Measurements from ENCODE around the gene TMEM258.

The TMEM258 gene

GRCh38 chr11:61756147-61756451, 36.3 kb downstream of the TMEM258 start:
- DNase-seq = no peak

DNA sequence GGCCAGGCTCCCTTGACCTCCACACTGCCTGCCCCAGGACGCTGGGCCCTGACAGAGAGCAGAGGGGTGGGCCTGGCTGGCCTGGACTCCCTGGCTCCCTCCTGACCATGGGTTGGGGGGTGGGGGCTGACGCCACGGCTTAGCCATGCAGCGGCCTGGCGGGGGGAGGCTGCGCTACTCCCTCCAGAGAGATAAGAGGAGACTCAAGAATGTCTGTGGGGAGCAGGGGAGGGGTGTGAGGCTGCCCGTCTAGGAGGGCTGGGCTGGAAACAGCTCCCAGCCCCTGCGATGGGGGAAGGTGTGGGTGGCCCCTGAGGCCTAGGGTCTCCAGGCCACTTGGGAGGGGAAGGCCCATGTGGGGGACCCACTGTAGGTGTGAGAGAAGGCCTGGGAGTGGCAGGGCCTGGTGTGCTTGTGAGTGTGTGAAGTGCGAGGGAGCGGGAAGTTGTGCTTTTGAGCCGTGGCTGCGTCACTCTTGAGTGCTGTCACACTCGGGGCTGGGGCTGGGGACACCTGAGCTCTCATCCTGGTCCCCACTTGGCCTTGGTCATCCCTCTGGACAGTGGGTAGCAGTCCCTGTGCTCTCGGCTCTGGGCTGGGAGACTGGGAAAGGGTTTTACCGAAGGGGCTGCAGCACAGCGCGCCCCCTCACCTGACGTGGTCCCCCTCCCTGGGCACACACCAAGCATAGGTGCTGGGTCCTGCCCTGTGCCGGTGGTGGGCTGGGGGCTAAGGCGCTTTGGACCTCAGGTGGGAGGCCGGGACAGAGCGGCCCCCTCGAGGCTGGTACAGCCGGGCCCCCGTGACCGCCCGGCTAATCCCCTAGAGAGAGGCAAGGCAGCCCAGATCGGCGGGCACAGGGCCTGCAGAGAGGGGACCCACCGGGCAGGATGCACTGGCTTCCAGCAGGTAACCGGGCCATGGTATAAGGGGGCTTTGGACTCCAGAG, 37.6 kb downstream of the TMEM258 start:
- DNase-seq = no peak

GRCh38 chr11:61753672-61754071, 38.7 kb downstream of the TMEM258 start:
- DNase-seq = no peak

DNA sequence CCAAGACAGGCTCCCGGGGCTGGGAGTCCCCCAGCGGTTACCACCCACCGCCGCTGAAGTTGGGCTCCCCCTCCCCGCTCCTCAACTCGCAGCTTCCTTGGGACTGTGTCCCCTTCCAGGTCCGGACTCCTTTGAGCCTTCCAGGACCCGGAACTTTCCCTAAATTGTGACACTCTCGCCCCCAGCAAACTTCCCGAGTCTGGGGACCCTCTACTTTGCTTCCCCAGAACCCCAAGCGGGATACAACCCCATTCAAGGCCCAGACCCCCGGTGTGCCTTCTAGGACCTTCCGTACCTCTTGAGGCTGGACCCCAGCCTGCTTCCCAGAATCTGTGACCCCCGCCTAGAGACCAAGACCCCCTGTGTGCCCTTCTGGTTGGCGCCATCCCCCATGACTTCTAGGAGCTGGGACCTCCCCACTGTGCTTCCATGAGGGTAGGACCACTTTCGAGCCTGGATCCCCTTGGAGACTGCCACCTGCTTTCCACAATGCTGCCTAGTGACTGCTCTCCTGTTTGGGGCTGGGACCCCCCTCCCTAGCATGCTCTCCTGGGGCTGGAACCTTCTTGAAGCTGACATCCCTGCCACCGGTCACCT, 39.4 kb downstream of the TMEM258 start:
- DNase-seq = no peak

GRCh38 chr11:61752117-61752924, 40.1 kb downstream of the TMEM258 start, which contains the start of gene MYRF:
Gene MYRF, plus strand, starts transcription at chr11:61752636. Its CDS starts 109 bp downstream, at chr11:61752745.
- peak in 2 of 3 experiments; percentile 19 to 27 for DNase-seq

DNA sequence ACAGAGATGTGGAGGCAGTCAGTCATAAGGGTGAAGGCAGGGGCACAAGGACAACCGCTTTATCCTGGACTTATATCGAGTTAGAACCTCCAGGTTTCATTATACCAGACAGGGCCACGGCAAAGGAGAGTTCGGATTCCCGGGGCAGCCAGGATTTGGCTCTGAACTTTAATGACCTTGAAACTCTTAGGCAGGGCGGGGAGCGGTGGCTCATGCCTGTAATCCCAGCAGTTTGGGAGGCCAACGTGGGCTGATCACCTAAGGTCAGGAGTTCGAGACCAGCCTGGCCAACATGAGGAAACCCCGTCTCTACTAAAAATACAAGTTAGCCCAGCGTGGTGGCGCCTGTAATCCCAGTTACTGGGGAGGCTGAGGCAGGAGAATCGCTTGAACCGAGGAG, 41.0 kb downstream of the TMEM258 start:
- no peak for DNase-seq

DNA sequence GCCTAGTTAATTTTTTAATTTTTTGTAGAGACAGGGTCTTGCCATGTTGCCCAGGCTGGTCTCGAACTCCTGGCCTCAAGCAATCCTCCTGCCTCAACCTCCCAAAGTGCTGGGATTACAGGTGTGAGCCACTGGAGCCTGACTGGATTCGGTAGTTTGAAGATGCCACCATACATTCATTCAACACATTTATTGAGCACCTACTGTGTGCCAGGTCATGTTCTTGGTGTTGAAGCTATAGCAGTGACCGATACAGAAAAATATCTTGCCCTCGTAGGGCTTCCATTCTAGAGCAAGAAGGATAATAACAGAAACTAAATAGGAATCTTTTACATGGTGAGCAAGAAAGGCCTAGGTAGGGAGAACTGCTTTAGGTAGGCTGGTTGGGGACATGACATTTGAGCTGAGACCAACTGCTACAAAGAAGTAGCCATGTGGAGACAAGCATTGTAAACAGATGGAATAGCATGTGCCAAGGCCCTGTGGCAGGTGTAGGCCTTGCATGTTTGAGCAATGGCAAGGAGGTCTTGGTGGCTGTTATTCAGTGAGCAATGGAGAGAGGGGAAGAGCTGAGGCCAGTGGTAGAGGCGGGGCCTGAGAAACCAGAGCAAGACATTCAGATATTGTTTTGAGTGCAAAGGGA, 41.6 kb downstream of the TMEM258 start:
- no peak for DNase-seq

DNA sequence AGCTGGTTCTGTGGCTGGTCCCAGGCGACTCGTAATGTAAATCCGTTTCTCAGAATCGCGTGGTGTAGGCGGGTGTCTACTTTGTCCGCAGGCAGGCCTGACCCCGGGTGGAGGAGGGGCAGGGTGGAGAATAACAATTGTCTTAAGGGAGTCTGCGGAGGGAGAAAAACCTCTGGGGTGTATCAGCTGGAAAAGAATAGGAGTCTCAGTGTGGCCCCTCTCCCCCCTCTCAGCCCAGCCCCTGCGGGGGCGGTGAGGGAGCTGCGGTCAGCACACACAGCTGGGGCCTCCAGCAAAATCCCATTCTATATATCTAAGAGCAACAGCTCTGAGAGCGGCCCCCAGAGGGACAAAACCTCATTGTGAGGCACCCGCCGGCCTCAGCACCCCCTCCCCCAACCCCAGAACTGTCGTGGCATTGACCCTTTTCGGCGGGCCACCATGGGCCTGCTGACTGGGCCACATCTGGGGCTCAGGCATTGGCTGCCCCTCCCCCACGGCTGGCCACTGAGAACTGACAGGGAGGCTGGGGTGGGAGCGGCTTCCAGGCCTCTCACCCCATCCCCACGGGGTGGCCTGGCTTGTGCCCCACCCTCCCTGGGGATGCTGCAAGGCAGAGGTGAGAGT, 42.7 kb downstream of the TMEM258 start:
- DNase-seq = no peak

GRCh38 chr11:61747967-61748285, 44.5 kb downstream of the TMEM258 start:
- no peak for DNase-seq

- DNase-seq = peak; percentile 12 to 51 (median 27)
These were observed 45.0 kb downstream of the TMEM258 start for GRCh38 chr11:61747192-61747966.

- DNase-seq = no peak
These were observed 45.8 kb downstream of the TMEM258 start for GRCh38 chr11:61746442-61747191.

GRCh38 chr11:61745781-61746441, 46.5 kb downstream of the TMEM258 start:
- peak in 1 of 3 experiments; percentile 14 for DNase-seq

- DNase-seq = peak in 1 of 3 experiments; percentile 48
These were observed 47.7 kb downstream of the TMEM258 start for GRCh38 chr11:61744609-61745156.

GRCh38 chr11:61744181-61744580, 48.2 kb downstream of the TMEM258 start:
- no peak for DNase-seq

DNA sequence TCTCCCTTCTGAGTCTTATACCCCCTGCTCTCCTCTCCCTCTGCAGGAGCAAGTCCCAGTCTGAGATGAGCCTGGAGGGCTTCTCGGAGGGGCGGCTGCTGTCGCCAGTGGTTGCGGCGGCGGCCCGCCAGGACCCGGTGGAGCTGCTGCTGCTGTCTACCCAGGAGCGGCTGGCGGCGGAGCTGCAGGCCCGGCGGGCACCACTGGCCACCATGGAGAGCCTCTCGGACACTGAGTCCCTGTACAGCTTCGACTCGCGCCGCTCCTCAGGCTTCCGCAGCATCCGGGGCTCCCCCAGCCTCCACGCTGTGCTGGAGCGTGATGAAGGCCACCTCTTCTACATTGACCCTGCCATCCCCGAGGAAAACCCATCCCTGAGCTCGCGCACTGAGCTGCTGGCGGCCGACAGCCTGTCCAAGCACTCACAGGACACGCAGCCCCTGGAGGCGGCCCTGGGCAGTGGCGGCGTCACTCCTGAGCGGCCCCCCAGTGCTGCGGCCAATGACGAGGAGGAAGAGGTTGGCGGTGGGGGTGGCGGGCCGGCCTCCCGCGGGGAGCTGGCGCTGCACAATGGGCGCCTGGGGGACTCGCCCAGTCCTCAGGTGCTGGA, 48.8 kb downstream of the TMEM258 start:
- no peak for DNase-seq

DNA sequence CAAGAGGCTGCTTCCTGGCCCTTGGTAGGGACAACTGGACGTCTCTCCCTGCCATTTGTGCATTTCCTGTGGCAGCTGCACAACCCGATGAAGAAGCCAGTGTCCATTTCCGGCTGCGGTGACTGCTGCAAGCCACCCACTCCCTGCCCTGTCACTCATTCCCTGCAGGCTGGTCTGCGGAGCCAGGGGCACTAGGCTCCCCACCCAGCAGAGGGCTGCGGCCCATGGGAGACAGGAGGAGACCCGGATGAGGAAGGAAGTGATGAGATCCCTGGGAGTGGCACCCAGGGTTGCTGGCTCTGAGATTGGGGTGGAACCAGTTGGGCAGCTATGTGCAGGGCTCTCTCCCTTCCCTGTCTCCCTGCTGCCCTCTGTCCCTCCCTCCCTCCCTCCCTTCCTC, 50.0 kb downstream of the TMEM258 start:
- DNase-seq = no peak

- no peak for DNase-seq
These were observed 52.4 kb downstream of the TMEM258 start for GRCh38 chr11:61739966-61740365.

GRCh38 chr11:61739413-61739812, 53.0 kb downstream of the TMEM258 start:
- no peak for DNase-seq

Measured in NCI-H1417 (cell line).